ENCODE results near the gene SERPINB2.

The SERPINB2 gene

GRCh38 chr18:63887424-63887823 lies at the start of gene SERPINB2:
Gene SERPINB2, plus strand, starts transcription at chr18:63887705. Its CDS starts 3,740 bp downstream, at chr18:63891445.
- H3K4me3 ChIP-seq (ENCODE audit: low read depth, low read length), result no peak within 1 kb of the TSS
- no peak for TF ChIP-seq CTCF (IDR thresholded peaks at IDR 0.05; ENCODE audit: borderline replicate concordance, insufficient read depth, low read depth, low read length)

GRCh38 chr18:63843008-63843407 lies 44.5 kb upstream of the SERPINB2 start:
- H3K4me3 ChIP-seq (ENCODE audit: low read depth, low read length), result no peak overlapping the region
- no peak for TF ChIP-seq CTCF (IDR thresholded peaks at IDR 0.05; ENCODE audit: borderline replicate concordance, insufficient read depth, low read depth, low read length)

GRCh38 chr18:63844254-63844653 lies 43.3 kb upstream of the SERPINB2 start:
- H3K4me3 ChIP-seq (ENCODE audit: low read depth, low read length), result no peak overlapping the region

GRCh38 chr18:63848159-63848558 lies 39.3 kb upstream of the SERPINB2 start:
- no peak overlapping the region for H3K4me3 ChIP-seq (ENCODE audit: low read depth, low read length)
- TF ChIP-seq CTCF (IDR thresholded peaks at IDR 0.05; ENCODE audit: borderline replicate concordance, insufficient read depth, low read depth, low read length), result peak; percentile 38; the same call in 1 of the 2 replicates

More at GRCh38 chr18:63844254-63844653, 43.3 kb upstream of the SERPINB2 start:
- TF ChIP-seq CTCF (IDR thresholded peaks at IDR 0.05; ENCODE audit: borderline replicate concordance, insufficient read depth, low read depth, low read length), result peak; percentile 28; the same call in 1 of the 2 replicates

- no peak overlapping the region for H3K4me3 ChIP-seq (ENCODE audit: low read depth, low read length)
- peak; percentile 51; the same call in 1 of the 2 replicates for TF ChIP-seq CTCF (IDR thresholded peaks at IDR 0.05; ENCODE audit: borderline replicate concordance, insufficient read depth, low read depth, low read length)
Measured at GRCh38 chr18:63850020-63850419, 37.5 kb upstream of the SERPINB2 start.

GRCh38 chr18:63850636-63851035 lies 36.9 kb upstream of the SERPINB2 start:
- TF ChIP-seq CTCF (IDR thresholded peaks at IDR 0.05; ENCODE audit: borderline replicate concordance, insufficient read depth, low read depth, low read length), result no peak

GRCh38 chr18:63858456-63858855 lies 29.0 kb upstream of the SERPINB2 start:
- TF ChIP-seq CTCF (IDR thresholded peaks at IDR 0.05; ENCODE audit: borderline replicate concordance, insufficient read depth, low read depth, low read length), result no peak
- no peak overlapping the region for H3K4me3 ChIP-seq (ENCODE audit: low read depth, low read length)

More at GRCh38 chr18:63850636-63851035, 36.9 kb upstream of the SERPINB2 start:
- no peak overlapping the region for H3K4me3 ChIP-seq (ENCODE audit: low read depth, low read length)

All from GM12875 (cell line).